Suppressor macrophage (primary cell): ENCODE data around the gene DYNLRB1.
"Not testable (repeated sequence)": the region's sequence is repeated elsewhere in the genome, so short reads cannot be mapped to it uniquely, and the experiment has no call there.

Experiments used
- DNase-seq, 4 experiments: peaks; one replicate each; pipeline ENCODE4 v3.0.0-alpha.2; 2020 to 2022

The DYNLRB1 gene

GRCh38 chr20:34512266-34512954 is 3.8 kb upstream of the DYNLRB1 start:
- DNase-seq: no peak

- DNase-seq: no peak
These were observed 3.2 kb upstream of the DYNLRB1 start for GRCh38 chr20:34512955-34513419.

GRCh38 chr20:34514034-34514433 is 2.2 kb upstream of the DYNLRB1 start:
- not testable (repeated sequence) for DNase-seq

GRCh38 chr20:34514897-34515483 is 1.2 kb upstream of the DYNLRB1 start:
- DNase-seq: peak in 2 of 4 experiments; percentile 11 to 27

GRCh38 chr20:34515484-34516246 is 557 bp upstream of the DYNLRB1 start:
- peak in 3 of 4 experiments; percentile 4 to 55 (median 45) for DNase-seq

GRCh38 chr20:34517114-34517505 is 888 bp downstream of the DYNLRB1 start:
- DNase-seq: peak in 2 of 4 experiments; percentile 19 to 29

GRCh38 chr20:34518863-34519262 is 2.6 kb downstream of the DYNLRB1 start:
- DNase-seq: peak in 2 of 4 experiments; percentile 10 to 29

GRCh38 chr20:34519841-34520240 is 3.6 kb downstream of the DYNLRB1 start:
- DNase-seq: not testable (repeated sequence)

- peak in 3 of 4 experiments; percentile 12 to 38 (median 13) for DNase-seq
These were observed 7.0 kb downstream of the DYNLRB1 start for GRCh38 chr20:34522969-34523871.

- DNase-seq: no peak
These were observed 8.2 kb downstream of the DYNLRB1 start for GRCh38 chr20:34524426-34524825.

- DNase-seq: no peak
These were observed 9.1 kb downstream of the DYNLRB1 start for GRCh38 chr20:34525342-34525708.

GRCh38 chr20:34525709-34526416 is 9.6 kb downstream of the DYNLRB1 start:
- DNase-seq: peak in 3 of 4 experiments; percentile 19 to 34 (median 23)

- no peak for DNase-seq
These were observed 10.2 kb downstream of the DYNLRB1 start for GRCh38 chr20:34526466-34526865.

- DNase-seq: no peak
These were observed 10.8 kb downstream of the DYNLRB1 start for GRCh38 chr20:34527016-34527415.

- DNase-seq: peak in 3 of 4 experiments; percentile 15 to 32 (median 25)
These were observed 12.7 kb downstream of the DYNLRB1 start for GRCh38 chr20:34528921-34529297.

GRCh38 chr20:34529742-34530141 is 13.5 kb downstream of the DYNLRB1 start:
- DNase-seq: no peak

GRCh38 chr20:34530342-34530741 is 14.1 kb downstream of the DYNLRB1 start:
- DNase-seq: no peak

- no peak for DNase-seq
These were observed 15.5 kb downstream of the DYNLRB1 start for GRCh38 chr20:34531608-34532265.

GRCh38 chr20:34532320-34532719 is 16.1 kb downstream of the DYNLRB1 start:
- DNase-seq: no peak

- no peak for DNase-seq
These were observed 16.5 kb downstream of the DYNLRB1 start for GRCh38 chr20:34532756-34533155.
